NCI-H128 (cell line): ENCODE results near the gene GPR107.
A peak's percentile ranks its signal among the peaks of the same experiment; 100 is the strongest.
"Not testable (repeated sequence)": the region's sequence is repeated elsewhere in the genome, so short reads cannot be mapped to it uniquely, and the experiment has no call there.

ENCODE experiments used
- DNase-seq: peaks from one replicate; lab custom pipeline; 2025; ENCODE audit not compliant: unreplicated experiment; lab: John Stamatoyannopoulos, UW

GPR107 gene

GRCh38 chr9:130053504-130054324 is at the start of gene GPR107:
Gene GPR107 (plus strand): TSS chr9:130053906. CDS start chr9:130053933, 27 bp downstream.
- peak; percentile 29 for DNase-seq

GRCh38 chr9:130003943-130004552 is 49.7 kb upstream of the GPR107 start:
- DNase-seq: no peak

GRCh38 chr9:130006952-130007351 is 46.8 kb upstream of the GPR107 start:
- DNase-seq: not testable (repeated sequence)

GRCh38 chr9:130008538-130008937 is 45.2 kb upstream of the GPR107 start:
- DNase-seq: no peak

- not testable (repeated sequence) for DNase-seq
Observed at GRCh38 chr9:130009546-130009945, 44.2 kb upstream of the GPR107 start.

GRCh38 chr9:130010151-130010988 is 43.3 kb upstream of the GPR107 start:
- DNase-seq: no peak

GRCh38 chr9:130013326-130013725 is 40.4 kb upstream of the GPR107 start:
- no peak for DNase-seq

- no peak for DNase-seq
Observed at GRCh38 chr9:130015353-130016019, 38.2 kb upstream of the GPR107 start.

GRCh38 chr9:130017076-130017475 is 36.6 kb upstream of the GPR107 start:
- DNase-seq: no peak

GRCh38 chr9:130017510-130017909 is 36.2 kb upstream of the GPR107 start:
- not testable (repeated sequence) for DNase-seq

GRCh38 chr9:130018265-130018664 is 35.4 kb upstream of the GPR107 start:
- DNase-seq: no peak

- DNase-seq: no peak
Observed at GRCh38 chr9:130020618-130021017, 33.1 kb upstream of the GPR107 start.

- no peak for DNase-seq
Observed at GRCh38 chr9:130021123-130021522, 32.6 kb upstream of the GPR107 start.

GRCh38 chr9:130021842-130022241 is 31.9 kb upstream of the GPR107 start:
- DNase-seq: not testable (repeated sequence)

GRCh38 chr9:130022566-130023143 is 31.1 kb upstream of the GPR107 start:
- no peak for DNase-seq

GRCh38 chr9:130023144-130023787 is 30.4 kb upstream of the GPR107 start:
- no peak for DNase-seq

GRCh38 chr9:130023994-130024596 is 29.6 kb upstream of the GPR107 start:
- no peak for DNase-seq

GRCh38 chr9:130024597-130024994 is 29.1 kb upstream of the GPR107 start:
- no peak for DNase-seq

GRCh38 chr9:130026583-130027340 is 26.9 kb upstream of the GPR107 start:
- no peak for DNase-seq
